Activated CD4-positive, alpha-beta T cell treated with anti-CD3 and anti-CD28 coated beads for 48 hours (primary cell): ENCODE data around the gene SMTN.
"Not testable (repeated sequence)": the region's sequence is repeated elsewhere in the genome, so short reads cannot be mapped to it uniquely, and the experiment has no call there.

Experiments
- DNase-seq: peaks from one replicate; pipeline ENCODE4 v3.0.0-alpha.2; 2020

The SMTN gene

DNA sequence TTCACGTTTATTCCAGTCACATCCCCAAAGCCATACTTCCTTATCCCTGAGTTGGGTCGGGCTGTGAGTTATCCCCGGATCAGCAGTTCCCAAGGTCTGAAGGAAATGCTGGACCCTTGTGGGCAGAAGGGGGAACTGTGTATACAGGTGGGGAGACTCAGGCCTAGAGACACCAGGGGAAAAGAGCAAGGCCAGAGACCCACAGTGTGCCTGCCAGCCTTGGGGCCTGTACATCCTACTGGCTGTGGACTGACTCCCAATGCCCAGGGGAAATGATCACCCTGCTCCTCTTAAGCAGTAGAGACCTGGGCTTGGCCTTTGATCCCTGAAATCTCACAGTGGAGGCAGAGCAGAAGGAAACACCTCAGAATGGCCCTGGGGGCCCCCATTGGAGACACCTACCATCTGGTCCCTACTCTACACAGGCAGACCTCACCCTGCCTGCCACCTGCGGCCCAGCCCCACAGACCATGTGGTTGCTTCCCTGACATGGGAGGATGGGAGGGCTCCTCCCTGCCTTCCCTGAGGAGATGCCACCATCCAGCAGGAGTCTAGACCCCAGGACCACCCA lies 25.0 kb downstream of the SMTN start:
- DNase-seq = no peak

DNA sequence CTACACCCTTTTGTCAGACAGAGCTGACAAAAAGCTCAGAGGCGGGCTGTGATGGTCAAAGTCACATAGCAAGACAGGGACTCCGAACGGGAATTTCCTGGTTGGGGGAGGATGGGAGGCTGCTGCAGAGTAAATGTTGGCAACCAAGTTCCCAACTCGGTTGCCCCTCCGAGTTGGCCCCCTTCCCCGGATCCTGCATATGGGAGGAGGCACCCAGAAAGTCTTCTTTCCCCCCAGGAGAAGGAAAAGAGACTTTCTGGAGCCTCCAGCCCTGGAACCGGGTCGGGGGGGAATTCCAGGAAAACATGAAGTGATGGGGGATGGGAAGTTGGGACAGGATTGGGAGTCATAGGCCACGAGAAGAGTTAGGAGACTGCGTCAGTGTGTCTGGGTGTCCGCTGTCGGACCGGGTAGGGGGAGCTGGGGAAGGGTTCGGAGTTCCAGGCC lies 25.6 kb downstream of the SMTN start:
- DNase-seq = no peak

DNA sequence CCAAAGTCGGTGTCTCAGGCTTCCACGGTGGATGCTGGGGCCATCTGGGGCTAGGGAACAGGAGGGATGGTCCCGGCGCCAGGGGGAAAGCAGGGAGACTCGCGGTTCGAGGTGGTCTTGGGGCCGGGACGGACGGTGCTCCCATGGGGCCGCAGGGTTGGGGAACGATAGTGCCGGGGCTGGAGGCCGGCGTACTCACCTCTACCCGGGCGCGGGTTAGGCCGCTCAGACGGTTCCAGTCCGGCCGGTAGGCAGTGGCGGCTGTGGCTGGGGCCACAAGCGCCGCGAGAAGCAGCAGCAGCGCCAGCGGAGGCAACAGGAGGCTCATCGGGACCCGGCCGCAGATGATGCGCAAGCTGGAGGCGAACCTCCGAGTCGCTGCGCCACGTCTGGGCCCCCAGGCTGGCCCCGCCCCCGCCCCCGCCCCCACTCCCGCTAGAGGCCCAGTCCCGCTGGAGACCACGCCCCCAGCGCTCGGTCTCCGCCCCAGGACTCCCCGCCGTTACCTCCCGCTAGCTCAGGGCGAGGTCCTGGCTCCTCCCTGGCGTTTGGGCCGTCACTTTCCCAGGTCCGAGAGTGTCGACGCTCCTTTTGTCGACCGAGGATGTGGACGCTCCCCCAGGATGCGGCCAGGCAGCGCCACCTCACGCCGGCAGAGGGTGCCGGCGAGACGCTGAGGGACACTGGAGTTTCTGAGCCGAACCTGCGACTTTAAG lies 26.2 kb downstream of the SMTN start, which contains the start of gene SELENOM:
Gene SELENOM, minus strand, starts transcription at position 391 of the 716 bp plus-strand sequence. Its CDS starts 63 bp downstream, at position 328.
- DNase-seq = peak; percentile 92

DNA sequence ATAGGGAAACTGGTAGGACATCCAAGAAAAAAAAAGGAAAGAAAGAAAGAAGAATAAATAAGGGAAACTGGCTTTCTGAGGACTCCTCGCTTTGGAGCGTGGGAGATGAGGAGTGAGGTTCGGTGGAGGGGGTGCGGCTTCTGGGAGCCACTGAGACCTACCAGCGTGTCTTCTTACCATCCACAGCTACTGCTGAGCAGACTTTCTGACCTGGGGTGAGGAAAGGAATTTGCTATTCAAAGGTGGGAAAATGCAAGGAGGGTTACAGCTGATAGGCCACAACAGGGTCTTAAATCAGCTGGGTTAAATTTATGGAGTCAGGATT lies 26.7 kb downstream of the SMTN start:
- DNase-seq = no peak

DNA sequence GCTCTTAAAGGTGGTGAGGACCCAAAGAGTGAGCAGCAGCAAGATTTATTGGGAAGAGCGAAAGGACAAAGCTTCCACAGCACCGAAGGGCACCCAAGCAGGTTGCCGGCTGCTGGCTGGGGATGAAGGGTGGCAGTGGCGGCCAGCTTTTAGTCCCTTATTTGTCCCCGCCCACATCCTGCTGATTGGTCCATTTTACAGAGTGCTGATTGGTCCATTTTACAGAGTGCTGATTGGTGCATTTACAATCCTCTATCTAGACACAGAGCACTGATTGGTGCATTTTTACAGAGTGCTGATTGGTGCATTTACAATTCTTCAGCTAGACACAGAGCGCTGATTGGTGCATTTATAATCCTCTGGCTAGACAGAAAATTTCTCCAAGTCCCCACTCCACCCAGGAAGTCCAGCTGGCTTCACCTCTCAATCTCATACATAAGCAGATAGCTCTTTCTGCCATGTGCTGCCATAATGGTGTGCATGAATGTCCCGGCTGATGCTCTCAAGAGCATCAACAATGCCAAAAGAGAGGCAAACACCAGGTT lies 31.5 kb downstream of the SMTN start:
- not testable (repeated sequence) for DNase-seq

DNA sequence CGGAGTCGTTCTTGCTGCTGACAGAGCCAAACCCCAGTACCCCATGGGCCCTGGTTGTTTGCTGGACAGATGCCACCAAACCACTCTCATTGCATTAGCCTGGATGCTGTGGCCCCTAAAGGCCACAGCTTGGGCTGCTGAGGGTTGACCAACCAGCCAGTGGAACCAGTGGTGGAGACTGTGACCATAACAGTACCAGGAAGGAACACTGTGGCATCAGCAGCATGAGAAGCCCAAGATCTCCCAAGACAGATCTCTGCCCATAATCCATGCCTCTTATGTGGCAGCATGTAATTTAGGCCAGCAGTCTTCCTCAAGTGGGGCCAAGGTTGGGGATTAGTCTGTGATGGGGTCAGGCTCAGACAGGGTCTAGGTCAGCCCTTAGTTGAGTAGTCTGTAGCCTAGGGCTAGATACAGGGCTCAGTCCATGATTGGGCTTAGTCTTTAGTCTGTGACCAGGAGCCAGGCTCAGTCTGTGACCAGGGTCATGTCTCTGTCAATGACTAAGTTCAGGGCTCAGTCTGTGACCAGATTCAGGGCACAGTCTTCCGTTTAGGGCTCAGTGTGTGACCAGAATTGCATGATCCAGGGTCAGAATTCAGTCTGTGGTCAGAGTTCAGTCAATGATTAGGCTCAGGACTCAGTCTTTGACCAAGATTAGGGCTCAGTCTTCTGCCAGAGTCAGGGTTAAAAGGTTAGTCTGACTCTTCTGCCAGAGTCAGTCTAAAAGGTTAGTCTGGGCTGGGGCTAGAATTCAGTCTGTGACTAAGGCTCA lies 37.1 kb downstream of the SMTN start:
- DNase-seq = no peak

DNA sequence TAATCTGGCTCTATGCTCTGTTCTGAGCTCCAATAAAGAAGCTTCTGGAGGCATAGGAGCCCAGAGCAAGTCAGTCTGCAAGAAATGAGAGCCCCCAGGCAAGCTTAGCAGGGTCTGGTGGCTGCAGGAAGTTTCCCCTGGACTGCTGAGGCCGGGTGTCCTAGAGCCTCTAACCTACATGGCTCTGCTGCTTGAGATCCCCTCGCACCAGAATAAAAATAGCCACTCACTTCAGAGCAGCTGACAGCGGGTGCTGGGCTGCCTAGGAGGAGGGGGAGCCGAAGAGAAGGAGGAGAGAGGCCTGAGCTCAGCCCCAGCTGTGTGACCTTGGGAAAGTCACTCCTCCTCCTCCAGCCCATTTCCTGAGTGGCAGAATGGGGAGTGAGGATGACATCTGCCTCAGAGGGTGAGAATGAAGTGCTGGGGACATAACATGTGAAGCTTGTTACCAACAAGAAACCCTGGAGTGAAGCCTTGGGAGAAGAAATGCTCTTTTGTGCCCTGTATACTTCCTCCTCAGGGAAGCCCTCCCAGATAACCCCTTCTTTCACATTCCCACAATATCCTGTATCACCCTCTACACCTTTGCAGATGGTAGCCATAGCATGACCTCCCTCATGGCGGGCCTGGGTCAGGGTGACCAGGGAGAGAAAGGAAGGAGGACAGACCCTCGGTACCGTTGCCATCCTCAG lies 38.1 kb downstream of the SMTN start:
- DNase-seq = no peak

DNA sequence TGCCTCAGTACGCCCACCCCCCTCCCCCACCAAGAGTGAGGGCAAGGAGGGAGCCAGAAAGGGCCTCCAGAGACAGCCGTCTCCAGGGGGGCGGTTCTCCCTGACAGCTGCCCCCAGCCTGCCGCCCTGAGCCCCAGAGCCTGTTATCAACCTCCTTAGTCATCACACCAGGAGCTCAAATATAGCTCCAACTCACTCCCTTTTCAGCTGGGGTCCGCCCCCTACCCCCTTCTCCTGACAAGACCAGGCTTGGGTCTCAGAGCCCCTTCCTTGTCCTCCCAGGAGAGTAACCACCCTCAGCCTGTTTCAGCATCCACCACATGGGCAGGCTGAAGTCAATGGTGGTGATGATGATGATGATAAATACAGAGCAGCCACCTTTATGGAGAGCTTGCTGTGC lies 39.1 kb downstream of the SMTN start:
- no peak for DNase-seq

DNA sequence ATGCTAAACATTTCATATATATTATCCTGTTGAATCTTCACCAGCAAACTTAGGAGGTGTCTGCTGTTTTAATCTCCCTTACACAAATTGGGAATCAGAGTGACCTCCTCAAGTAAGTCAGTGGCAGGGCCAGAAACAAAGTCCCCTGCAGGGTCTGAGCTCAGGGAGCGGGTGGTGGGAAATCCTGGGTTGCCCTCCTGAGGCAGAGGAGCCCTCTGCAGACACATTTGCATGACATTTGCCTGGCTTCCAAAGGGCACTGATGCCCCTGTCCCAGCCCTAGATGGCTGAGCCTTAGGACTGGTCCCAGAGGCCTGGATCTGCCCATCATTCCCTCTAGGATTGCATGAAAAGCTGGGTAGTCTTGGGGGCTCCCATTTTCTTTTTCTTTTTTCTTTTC lies 39.5 kb downstream of the SMTN start:
- no peak for DNase-seq

DNA sequence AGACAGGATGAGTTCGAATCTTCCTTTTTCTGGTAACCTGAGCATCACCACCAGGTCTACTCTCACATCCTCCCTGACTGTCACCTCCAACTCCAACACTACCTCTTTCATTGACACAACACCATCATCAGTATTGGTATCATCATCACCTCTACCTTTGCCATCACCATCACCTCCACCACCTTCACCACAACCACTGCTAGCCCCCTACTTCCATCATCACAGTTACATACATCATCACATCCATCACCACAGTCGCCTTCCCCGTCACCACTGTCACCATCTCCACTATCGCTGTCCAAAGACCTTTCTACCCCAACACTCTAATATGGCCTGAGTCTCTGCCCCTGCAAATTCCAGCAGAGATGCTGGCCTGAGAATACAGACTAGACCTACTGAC lies 40.3 kb downstream of the SMTN start:
- DNase-seq = no peak

DNA sequence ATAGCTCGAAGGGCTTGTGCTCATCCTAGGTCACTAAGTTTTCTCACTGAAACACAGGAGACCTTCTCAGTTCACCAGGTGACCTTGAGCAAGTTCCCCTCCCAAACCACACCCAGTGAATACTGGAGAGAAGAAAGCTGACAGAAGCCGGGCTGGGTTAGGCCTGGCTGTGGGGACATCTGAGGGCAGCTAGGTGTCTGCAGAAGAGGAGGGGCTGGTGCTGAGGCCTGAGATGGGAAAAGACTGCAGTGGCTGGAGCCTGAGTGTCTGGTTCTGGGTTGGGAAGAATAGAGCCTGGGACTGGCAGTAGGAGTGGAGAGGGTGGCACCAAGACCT lies 41.0 kb downstream of the SMTN start:
- DNase-seq = no peak

DNA sequence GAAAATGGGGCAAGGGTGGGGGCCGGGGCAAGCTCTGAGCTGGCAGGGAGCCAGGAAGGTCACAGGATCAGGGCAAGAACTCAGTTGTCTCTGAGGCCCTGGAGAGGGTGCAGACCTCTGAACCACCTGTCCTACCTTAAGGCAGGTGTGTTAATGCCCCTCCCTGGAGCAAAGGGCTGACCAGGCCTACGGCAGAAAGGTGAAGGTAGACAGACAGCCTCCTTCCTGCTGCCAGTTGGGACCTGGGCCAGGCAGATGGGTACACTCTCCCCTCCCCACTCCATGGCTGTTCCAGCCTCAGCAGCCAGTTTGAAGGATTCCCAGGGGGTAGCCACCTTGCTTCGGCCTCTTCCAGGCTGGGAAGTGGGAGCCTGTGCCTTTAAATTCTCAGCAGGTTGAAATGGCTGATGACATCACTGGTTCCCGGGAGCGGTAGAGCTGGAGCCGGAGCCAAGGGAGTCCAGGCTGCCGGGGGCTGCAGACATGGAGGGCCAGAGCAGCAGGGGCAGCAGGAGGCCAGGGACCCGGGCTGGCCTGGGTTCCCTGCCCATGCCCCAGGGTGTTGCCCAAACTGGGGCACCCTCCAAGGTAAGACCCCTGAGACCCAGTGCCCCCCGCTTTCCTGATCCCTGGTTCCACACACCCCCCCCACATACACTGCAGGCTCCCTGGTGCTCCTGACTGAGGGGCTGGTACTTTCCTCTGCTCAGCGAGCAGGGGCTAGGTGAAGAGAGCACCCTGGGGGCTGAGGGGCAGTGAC lies 41.6 kb downstream of the SMTN start, which contains the start of gene INPP5J:
Gene INPP5J, plus strand, starts transcription at position 435 of the 760 bp plus-strand sequence. Its CDS starts 49 bp downstream, at position 484.
- no peak for DNase-seq

DNA sequence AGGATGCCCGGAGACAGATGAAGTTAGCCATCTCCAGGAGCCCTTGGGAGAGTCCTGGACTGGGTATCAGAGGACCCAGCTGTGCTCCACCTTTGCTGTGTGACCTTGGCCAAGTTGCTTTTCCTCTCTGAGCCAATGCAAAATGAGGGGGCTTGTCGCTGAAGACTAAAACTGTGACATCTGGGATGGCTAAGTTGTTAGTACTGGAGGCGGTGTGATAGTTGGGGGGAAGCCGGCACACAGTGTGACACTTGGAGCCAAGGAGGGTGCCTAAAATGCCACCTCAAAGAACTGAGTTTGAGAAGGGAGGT lies 42.1 kb downstream of the SMTN start:
- DNase-seq = no peak

DNA sequence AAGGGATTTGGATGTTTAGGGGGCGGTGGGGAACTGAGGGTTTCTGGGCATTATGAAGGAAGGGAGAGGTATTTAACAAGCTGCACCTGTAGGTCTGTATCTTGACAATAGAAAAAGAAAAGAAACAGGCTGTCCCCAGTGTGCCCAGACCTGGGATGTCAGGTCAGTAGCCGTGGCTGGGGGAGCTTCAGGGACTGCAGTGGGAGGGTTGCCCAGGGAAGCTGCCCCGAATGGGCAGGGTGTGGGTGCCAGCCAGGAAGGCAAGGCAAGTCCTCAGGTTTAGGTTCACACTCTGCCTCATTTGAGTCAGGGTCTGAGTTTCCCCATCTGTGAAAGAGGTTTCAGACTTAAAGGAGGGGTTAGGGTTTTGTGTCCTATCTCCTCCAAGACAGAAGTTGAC lies 43.2 kb downstream of the SMTN start:
- no peak for DNase-seq

DNA sequence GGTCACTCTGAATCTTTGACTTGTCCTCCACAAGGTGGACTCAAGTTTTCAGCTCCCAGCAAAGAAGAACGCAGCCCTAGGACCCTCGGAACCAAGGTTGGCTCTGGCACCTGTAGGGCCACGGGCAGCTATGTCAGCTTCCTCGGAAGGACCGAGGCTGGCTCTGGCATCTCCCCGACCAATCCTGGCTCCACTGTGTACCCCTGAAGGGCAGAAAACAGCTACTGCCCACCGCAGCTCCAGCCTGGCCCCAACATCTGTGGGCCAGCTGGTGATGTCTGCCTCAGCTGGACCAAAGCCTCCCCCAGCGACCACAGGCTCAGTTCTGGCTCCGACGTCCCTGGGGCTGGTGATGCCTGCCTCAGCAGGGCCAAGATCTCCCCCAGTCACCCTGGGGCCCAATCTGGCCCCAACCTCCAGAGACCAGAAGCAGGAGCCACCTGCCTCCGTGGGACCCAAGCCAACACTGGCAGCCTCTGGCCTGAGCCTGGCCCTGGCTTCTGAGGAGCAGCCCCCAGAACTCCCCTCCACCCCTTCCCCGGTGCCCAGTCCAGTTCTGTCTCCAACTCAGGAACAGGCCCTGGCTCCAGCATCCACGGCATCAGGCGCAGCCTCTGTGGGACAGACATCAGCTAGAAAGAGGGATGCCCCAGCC lies 43.8 kb downstream of the SMTN start:
- no peak for DNase-seq

DNA sequence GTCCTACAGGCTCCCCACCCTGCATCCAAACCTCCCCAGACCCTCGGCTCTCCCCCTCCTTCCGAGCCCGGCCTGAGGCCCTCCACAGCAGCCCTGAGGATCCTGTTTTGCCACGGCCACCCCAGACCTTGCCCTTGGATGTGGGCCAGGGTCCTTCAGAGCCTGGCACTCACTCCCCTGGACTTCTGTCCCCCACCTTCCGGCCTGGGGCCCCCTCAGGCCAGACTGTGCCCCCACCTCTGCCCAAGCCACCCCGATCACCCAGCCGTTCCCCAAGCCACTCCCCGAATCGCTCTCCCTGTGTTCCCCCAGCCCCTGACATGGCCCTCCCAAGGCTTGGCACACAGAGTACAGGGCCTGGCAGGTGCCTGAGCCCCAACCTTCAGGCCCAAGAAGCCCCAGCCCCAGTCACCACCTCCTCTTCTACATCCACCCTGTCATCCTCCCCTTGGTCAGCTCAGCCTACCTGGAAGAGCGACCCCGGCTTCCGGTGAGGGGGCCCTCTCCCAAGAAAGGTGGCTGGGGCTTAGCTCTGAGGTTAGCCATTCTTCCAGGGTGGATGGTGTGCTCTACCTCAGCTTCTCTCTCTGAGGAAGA lies 44.5 kb downstream of the SMTN start:
- DNase-seq = no peak

DNA sequence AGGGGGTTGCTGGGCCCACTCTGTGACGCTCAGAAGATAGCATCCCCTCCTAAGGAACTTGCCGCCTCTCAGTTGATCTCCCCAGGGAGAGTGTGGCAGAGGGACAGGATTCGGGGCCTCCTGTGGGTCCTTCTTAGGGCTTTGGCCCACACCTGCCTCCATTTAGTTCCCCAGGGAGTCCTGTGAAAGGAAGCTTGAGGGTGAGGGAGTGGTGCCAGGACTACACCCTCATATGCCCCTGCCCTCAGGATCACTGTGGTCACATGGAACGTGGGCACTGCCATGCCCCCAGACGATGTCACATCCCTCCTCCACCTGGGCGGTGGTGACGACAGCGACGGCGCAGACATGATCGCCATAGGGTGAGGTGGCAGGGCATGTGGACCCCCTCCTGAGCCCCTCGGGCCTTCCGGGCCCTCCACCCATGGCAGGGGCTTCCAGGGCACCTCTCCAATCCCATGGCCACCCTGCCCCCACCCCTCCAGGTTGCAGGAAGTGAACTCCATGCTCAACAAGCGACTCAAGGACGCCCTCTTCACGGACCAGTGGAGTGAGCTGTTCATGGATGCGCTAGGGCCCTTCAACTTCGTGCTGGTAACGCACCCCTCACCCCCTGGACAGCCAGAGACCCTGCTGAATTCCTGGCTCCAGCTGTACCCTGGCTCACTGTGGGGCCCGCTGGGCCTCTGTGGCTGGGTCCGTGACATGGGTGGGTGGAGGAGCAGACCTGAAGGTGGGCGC lies 45.2 kb downstream of the SMTN start:
- no peak for DNase-seq

DNA sequence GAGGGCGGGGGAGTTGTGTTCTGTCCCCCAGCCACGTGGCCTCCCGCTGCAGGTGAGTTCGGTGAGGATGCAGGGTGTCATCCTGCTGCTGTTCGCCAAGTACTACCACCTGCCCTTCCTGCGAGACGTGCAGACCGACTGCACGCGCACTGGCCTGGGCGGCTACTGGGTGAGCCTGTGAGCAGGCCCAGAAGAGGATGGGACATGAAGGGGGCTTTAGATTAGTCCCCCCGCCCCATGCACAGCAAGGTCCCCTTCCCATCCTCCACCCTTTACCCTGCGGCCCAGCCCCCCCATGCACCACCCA lies 45.7 kb downstream of the SMTN start:
- no peak for DNase-seq

DNA sequence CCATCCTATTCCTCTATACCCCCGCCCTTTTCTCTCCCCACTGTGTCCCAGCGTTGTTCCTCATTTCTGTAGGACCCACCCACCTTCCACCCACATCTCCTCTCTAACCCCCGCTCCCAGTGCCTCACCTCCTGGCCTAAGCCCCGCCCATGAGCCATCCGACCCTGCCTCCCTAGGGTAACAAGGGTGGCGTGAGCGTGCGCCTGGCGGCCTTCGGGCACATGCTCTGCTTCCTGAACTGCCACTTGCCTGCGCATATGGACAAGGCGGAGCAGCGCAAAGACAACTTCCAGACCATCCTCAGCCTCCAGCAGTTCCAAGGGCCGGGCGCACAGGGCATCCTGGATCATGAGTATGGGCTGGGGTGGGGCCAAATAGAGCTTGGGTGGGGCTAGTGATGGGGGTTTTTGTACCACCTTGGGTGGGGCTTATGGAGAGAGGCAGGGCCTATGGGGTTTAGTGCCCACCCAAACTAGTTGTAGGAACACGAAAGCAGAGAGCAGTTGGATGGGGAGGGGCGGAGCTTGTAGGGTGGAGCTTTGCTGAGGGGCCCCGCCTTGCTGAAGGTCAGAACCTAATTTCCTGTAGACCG lies 46.2 kb downstream of the SMTN start:
- DNase-seq = no peak

DNA sequence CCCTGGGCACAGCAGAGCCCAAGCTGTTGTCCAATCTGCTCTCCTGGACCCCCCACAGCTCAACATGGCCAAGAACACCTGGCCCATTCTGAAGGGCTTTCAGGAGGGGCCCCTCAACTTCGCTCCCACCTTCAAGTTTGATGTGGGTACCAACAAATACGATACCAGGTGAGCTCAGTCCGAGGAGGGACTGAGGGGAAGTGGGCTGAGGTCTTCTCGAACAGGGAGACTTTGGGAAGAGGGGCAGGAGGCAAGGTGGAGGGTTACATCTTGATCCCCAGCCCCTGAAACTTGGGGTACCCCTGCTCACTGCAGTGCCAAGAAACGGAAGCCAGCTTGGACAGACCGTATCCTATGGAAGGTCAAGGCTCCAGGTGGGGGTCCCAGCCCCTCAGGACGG lies 47.0 kb downstream of the SMTN start:
- no peak for DNase-seq

DNA sequence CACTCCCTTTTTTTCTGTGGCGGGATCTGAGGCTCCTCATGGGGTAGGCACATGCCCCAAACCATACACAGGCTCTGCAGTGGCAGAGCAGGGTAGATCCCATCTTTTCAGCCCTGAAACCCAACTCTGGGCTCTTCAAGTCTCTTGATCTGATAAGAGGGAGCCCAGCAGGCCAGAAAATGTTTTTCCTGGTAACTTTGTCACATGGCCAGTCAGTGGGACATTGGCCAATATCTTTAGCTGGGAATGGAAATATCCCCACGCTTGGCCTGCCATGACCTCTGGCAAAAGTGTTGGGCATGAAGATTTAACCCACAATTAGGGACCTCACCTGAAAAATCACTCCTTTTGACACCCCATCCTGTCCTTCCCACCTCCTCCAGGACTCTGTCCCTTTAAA lies 49.8 kb downstream of the SMTN start:
- no peak for DNase-seq
